ENCODE results near the gene IFNG. TPM values are rescaled to one million over a fixed set of nuclear protein-coding genes. Genes with fewer than 3 reads are reported as not detected.
"Not testable (repeated sequence)": the region's sequence is repeated elsewhere in the genome, so short reads cannot be mapped to it uniquely, and the experiment has no call there.

Gene IFNG
- not detected for polyA plus RNA-seq (ENCODE audit: insufficient read length)

DNA sequence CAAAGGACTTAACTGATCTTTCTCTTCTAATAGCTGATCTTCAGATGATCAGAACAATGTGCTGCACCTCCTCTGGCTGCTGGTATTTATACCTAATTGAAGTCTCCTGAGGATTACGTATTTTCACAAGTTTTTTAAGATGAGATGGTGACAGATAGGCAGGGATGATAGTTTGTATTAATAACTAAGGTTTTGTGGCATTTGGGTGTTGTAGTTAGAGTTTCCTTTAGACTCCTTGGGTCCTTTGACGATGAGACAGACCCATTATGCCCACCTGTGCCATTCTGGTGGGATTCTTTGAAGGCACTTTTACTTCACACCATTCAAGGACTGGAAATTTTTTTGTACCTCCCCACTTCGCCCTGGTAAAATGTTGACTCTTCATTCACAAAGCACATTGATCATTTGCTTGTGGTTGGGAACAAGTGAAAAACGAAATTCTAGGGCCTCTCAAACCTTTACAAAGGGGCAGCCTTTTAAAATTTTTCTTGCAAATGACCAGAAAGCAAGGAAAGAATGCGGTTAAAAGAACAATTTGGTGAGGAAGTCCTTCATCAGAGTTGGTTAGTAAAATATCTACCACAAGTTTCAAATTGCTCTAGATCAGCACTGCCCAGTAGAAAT lies at the start of gene IFNG:
TSS of gene IFNG (minus strand) at position 60 of the 624 bp plus-strand sequence. CDS start 125 bp downstream, outside the sequence.
- no peak for DNase-seq

DNA sequence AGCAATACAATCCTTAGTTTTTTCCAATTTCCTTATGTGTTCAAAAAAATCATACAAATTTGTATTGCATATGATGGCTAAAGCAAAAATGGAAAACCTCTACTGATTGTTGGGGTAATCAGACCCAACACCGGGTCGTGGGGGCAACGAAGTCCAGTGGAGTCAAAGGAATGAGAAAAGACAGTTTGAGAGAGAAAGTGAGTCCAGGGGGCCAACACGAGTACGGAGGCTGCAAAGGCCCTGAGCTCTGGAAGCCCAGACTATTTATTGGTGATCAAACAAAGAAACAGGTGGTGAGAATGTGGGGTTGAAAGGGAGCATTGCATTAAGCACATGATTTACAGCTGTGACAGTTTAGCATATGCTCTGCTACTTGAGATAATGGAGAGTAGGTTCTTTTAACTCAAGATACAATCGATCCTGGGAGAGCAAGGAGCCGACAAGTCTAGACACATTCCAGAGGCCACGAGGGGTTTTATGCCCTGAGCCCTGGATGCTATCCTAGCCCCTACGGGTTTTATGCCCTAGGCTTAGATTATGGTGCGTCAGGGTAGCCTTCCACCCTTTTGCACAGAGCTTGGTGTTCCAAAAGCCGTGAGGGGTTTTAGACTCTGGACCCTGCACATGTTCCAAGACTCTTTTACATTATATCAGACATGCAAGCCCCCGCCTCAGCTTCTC lies 49.6 kb upstream of the IFNG start:
- not testable (repeated sequence) for DNase-seq

DNA sequence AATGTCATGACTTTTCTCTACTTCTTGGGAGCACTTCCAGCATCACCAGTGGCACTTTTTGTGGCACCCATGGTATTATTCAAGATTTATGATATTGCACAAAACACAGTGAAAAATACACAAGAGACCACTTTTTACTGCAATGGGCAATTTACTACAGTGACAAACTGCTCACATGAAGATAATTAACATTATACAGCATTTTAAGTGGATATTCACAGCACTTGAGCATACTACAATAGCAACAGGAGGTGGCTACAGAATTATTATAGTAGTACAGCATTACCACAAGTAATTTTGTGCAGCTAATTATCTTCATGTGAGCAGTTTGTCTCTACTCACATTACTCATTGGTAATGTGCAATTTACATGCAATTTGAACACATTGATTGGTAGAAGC lies 47.7 kb upstream of the IFNG start:
- no peak for DNase-seq

DNA sequence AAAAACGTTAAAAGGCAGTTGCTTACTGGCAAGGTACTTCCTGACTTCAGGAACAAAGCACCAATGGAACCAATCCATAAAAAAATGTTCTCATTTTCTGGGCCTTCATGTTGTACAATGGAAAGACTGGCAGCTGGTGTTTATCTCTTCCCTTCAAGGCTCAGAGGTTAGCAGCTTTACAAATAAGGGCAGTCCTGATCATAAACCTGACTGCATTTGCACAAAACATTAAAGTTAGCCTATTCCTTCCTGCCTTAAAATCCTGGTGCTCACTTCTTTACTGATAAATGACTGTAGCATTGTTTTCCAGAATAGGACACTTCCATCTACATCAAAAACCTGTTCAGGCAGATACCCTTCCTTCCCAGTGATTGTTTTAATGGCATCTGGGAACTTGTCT lies 46.9 kb upstream of the IFNG start:
- no peak for DNase-seq

DNA sequence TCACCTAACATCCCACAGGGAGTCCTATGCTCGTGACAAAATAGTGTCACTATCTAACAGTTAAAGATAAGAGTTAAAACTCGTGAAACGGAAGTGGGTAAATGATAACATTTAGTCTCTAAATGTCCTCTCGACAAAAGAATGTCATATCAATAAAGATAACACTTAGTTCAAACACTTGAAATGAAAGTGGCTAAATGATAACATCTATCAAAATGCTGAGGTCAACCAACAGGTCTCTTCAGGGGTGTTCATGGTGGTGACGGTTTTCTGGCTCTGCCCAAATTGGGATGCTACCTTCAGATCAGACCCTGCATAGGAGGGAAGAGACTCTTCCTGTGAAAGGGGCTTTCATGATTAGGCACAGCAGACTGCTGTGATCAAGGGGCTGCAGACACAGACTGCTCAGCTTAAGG lies 43.9 kb upstream of the IFNG start:
- DNase-seq, result no peak

DNA sequence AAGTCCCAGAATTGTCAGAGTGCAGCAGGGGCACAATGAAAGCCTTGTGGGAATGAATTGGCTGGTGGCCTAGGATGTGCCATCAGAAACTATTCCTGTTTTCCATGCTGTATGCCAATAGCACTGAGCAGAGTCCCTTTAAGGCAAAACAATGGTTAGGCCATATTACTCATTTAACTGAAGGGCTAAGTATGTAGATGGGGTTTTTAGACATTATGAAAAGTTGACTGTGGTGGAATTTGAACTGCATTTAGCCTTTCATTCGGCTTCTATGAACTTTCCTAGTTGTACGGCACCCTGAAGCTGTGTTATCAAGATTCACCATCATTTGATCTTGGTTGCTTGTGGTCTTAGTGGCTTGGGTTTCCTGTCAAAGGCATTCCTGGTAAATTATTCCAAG lies 41.3 kb upstream of the IFNG start:
- no peak for DNase-seq

DNA sequence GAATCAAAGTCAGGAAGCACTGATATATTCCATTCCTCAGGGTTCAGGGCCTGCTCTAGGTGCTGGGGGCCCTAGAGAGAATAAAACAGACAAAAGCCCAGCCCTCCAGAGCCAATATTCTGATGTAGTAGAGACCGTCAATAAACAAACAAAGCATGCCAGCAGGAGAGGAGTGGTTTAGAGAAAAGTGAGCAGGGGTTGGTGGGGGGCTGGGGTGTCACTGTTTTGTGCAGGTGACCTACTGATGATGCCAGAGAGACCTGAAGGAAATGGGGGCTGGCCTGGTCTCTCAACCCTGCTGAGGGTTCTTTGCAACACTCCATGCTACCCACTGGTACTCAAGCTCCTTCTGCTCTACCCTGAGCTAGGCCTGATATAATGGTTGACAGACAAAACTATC lies 39.6 kb upstream of the IFNG start:
- DNase-seq, result no peak

DNA sequence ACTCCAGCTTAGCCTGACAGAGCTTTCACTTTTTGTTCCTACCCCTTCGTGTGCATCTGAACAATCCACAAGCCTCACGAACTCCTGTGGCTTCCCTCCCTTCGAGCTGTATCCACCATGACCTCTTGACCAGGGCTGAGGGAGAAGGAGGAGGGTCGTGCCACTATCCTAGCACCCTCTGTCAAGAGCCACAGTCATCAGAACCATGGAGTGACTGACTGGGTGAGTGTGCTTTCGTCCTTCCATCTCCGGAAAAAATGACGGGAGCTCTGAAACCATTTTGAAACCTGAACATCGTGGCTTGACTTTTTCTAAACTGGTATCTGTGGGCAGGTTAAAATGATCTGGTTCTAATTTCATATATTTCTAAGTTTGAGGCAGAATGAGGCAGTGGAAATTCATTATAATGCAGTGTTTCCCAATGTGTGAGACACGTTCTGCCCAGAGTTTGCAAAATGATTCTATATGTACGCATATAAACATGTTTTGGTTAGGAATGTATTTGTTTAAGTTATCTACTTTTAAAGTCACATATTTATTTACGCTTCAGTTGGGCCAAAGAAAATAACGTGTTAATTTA lies 39.1 kb upstream of the IFNG start:
- no peak for DNase-seq

DNA sequence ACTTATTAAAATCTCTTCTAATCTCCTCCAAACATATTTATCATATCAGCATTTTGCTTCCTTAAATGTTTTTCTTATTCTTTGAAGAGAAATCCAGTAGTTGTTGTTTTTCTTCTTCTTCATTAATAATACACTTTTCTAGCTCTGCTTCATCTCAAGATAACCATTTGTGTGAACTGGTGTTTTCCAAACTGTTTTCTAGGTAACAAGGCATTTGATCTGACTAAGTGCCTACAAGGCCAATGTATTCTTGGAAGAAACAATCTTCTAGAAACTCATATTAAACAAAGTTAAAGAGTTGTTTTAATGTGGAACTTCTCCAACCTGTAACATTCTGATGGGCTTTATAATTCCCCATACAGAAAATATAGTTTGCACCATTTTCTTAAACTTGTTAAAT lies 30.8 kb upstream of the IFNG start:
- DNase-seq, result no peak

DNA sequence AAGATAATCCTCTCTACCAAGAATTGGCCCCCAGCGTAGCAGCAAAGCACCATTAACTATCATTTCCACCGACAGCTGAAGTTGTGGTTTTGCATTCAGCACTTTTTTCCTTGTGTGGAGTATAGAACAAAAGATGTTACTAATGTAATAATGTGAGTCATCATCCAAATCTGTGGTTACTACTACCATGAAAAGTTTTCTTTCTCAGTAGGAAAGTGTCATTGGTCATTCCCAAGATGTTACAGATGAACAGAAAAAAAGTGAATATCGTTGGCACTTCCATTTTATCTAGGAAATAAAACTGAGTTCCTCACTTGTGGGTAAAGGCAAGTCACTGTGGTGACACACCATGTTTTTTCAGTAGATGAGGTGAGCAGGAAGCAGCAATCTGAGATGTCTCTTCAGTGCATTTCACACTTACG lies 30.3 kb upstream of the IFNG start:
- DNase-seq, result no peak

DNA sequence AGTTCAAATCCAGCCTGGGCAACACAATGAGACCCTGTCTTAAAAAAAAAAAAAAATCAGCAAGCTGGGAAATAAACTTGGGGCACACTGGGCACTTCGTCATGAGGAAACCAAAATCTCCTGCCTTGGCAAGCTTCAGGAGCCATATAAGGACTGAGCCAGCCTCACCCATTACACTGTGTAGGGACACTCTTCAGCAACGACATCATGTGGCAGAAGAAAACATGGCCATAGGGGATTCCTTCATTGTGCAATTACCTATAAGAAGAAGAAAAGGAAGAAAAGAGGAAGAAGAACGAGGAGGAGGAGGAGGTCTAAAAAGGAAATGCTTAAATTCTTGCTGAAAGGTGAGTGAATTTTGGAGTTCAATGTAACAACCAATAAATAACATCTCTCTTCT lies 26.1 kb upstream of the IFNG start:
- no peak for DNase-seq

DNA sequence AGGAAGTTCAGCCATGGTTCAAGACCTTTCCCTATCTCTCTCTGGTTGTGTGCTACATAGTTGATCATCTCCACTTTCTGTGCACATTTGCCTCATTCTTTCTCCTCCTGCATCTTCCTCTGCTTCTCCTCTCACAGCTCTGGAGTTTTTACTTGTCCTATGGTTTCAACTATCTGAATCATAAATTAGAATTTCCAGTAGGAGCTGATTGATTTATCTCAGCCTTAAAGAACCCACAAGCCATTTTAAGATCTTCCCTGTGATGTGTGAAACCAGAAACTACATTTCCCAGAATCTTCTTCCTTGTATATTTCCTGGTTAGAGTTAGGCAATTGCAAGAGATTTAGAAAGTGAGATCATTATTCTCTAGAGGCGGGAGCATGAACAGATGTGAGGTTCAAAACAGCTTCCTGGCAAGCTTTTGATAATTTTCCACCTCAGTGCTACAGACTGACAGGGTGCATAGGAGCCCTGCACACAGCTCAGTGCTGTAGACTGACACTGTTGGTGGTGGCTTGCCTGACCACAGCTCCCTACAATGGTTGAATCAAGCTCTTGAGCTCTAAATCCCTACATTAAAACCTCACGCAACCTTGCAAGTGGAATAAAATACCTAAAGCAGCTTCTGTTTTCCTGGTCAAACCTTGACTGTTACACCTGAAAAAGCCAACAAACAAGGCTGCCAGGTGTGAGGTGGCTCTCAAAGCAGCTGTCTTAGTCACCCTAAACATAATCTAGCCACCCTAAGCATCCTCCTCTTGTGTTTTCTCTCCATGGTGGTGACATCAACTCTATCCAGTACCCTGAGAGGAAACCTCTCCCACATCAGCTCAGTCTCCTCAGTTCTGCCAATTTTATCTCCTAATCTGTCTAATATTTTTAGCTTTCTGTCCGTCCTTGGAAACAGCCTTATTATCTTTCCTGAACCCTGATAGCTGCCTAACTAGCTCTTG lies 21.5 kb upstream of the IFNG start:
- peak; percentile 9 for DNase-seq

DNA sequence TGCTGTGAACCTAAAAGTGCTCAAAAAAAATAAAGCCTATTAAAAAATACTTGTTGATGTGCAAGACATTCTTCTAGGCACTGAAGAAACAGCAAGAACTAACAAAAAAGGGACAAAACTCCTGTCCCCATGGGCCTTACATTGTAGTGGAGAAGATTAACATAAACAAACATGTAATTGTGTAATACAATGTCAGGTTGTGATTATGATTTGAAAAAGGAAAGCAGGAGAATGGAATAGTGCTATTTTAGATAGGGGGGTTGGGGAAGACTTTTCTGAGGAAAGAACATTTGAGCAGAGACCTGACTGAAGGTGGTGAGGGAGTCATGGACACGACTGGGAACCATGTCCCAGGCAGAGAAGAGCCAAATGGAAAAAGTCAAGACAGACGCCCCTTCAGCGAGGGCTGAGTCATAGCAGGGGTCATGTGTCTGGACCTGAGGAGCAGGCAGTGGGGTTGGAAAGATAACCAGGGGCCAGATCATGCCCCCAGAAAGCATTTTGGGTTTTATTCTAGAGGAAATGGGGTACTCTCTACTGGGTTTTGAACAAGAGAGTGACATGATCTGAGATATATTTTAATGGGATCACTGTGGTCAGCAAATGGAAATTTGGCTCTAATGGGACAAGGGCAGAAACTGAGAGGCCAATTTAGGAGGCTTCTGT lies 19.4 kb upstream of the IFNG start:
- no peak for DNase-seq

DNA sequence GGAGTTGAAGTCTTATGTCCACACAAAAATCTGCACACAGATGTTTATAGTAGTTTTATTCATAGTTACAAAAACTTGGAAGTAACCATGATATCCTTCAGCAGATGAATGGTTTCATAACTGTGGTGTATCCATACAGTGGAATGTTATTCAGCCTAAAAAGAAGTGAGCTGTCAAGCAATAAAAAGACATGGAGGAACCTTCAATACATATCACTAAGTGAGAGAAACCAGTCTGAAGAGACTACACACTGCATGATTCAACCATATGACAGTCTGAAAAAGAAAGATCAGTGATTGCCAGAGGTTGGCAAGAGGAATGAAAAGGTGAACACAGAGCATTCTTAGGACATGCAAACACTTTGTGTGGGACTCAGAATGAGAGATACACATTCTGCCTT lies 18.6 kb upstream of the IFNG start:
- no peak for DNase-seq

DNA sequence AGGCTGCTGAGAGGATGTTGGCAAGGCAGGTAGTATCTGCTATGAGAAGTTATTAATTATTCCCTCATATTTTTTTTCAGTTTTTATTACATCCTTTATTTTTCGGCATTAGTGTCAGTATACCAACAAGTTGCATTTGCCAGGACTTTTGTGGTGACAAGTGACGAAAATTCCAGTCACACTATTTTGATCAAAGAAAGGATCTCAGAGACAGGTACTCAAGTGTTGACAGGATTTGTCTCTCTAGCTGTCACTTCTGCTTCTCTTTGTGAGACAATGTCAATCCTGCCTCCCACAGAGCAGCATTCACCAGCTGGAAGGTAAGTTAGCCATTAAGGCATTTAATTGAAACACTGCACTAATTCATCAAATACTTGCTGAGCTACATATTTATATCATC lies 18.0 kb upstream of the IFNG start:
- no peak for DNase-seq

DNA sequence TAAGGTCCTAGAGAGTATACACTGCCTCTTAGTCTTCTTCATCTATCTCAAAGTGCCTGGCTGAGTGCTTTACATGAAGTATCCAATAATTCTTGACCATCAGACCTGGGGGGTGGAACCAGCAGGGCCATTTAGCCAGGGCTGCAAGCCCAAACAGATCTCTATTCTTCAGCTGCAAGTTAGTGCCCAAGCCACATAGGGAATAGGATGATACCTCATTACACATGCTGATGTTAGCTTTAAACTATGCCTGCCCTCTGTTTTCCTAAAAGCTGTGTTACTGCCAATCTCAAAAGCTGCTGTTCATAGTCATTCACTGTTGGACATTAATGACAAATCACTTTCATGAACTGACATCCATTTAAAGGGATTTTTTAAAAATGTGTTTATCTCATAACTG lies 16.7 kb upstream of the IFNG start:
- no peak for DNase-seq

DNA sequence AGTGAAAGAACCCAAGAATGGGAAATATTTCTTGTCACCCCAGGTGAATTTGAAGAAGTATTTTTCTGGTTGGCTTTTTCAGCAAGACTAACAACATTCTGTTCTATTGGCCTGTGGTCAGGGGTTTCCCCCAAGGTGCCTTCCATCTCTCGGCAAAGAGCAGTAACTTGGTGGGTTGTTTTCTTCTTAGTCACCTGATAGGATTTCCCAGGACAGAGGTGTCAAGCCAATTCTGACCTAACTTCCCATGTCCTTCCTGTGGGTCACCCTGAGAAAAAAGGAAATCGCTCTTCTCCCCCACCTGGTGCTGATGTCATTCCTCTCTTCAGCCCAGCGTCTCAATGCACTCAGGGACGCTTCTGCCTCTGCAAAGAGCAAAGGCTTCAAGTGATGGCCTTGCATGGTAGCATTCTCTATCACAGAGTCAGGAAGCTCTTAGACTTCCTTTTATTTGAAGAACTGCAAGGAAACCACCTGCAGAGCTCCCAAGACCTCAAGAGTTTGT lies 16.1 kb upstream of the IFNG start:
- no peak for DNase-seq

DNA sequence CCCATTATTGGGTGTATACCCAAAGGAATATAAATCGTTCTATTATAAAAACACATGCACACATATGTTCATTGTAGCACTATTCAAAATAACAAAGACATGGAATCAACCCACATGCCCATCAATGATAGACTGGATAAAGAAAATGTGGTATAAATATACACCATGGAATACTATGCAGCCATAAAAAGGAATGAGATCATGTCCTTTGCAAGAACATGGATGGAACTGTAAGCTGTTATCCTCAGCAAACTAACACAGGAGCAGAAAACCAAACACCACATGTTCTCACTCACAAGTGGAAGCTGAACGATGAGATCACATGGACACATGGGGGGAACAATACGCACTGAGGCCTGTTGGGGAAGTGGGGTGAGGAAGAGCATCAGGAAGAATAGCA lies 15.2 kb upstream of the IFNG start:
- DNase-seq, result not testable (repeated sequence)

DNA sequence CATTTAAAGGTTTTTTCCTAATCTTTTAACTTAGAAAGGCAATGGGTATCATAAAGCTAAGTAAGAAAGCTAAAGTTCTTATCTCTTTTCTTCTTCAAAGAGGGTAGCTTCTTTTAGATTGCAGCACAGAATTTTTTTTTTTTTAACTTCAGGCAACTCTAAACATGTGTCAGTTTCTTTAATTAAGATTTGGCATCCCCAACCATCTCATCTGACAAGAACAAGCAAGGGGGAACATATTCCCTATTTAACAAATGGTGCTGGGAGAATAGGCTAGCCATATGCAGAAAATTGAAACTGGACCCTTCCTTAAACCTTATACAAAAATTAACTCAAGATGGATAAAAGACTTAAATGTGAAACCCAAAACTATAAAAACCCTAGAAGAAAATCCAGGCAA lies 14.3 kb upstream of the IFNG start:
- no peak for DNase-seq

DNA sequence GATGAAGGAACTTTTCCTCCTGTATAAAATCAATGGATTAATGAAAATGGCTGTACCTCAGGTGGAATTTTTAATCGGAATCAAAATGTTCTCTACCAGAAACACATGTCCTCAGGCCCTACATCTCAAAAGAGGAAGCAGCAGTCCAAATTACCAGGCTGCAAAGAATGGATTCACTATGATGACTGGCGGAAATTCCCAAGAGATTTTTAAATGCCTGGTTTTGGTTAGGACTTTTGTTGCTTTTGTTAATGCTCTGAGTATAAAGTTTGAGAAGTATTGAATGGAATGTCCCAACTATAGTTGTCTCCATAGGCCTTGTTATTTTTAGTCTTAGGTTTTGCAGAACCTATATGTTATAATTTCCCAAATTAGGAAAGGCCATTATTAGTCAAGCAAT lies 11.2 kb upstream of the IFNG start:
- no peak for DNase-seq

DNA sequence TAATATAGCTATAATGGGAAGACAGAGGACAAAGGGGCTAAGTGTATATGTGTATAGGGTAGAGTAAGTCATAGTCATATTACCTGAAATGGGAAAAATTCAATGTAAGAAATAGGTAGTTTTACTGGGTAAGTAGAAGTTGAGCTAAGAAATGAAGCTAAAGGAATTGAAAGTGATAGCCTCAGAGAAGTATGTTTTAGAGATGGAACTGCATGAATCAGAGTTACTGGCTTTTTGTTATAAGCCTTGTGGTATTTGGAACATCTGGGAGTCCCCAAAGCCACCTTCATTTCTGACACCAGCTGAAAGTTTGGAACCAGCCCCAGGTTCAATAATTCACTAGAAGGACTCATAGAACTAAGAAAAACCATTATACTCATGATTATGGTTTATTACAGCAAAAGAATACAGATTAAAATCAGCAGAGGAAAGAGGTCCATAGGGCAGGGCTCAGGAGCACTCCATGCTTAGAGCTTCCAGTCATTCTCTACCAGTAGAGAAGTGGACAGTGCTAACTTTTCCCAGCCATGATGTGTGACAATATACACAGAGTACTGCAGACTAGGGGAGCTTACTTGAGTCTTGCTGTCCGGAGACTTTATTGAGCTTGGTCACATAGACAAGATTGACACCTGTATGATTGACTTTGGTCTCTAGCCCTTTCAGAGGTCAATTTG lies 9.8 kb upstream of the IFNG start:
- no peak for DNase-seq

All from hindlimb muscle (tissue), 1 donor.